ENCODE measurements around the gene ZC2HC1B. TPM values are rescaled to one million over a fixed set of nuclear protein-coding genes. Genes with fewer than 3 reads are reported as not detected.
"Not testable (repeated sequence)": the region's sequence is repeated elsewhere in the genome, so short reads cannot be mapped to it uniquely, and the experiment has no call there.

ZC2HC1B gene
- total RNA-seq, 8 experiments from 2014 or later: 0.36 to 0.71 (median 0.40) TPM; not detected in 3

DNA sequence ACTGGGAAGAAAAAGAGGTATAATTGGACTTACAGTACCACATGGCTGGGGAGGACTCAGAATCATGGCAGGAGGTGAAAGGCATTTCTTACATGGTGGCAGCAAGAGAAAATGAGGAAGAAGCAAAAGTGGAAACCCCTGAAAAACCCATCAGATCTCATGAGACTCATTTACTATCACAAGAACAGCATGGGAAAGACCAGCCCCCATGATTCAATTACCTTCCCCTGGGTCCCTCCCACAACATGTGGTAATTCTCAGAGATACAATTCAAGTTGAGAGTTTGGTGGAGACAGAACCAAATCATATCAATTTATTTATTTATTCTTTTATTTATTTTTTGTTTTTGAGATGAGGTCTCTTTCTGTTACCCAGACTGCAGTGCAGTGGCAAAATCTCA lies 10.2 kb downstream of the ZC2HC1B start:
- ATAC-seq (replicated peaks in 6 of 8); in situ Hi-C loops (cut with MboI; ENCODE audit: low pct_unique_long_range_greater_than_20kb in 2 of 9, low sequenced_read_pairs in 9 of 9, unreplicated experiment in 9 of 9); H3K4me3 ChIP-seq; H3K4me1 ChIP-seq (replicated peaks in 1 of 2); H3K27ac ChIP-seq: not testable (repeated sequence)

DNA sequence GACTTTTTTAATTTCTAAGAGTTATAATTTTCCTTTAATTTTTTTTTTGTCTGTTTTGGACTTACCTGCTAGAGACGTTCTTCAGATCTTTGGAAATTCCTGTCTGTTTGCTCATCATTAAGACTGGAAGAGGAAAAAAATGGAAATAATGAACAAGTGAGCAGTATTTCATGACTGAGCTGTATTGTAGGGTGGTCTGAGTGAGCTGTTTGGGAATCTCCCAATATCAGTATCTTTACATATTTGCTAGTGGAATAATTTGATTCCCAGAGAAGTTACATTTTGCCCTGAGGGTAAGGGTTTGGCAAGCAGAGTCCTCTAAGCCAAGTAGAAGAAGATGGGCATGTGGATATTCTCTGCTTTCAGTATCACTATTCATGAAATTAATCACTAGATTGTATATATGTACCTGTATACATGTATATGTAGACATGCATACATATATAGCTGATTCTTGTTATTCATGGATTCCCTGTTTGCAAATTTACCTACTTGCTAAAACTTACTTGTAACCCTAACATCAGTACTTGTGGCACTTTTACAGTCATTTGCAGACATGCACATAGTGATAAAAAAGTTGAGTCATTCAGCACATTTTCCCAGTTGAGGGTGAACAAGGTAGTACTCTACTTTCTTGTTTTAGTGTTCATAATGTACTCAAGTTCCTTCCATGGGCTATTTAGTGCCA lies 13.5 kb downstream of the ZC2HC1B start:
- peak in 2 of 8 experiments; percentile 62 to 72 for ATAC-seq (replicated peaks in 6 of 8)
- no peaks in the 10 kb centered on the region for H3K4me1 ChIP-seq (replicated peaks in 1 of 2)
- no peak overlapping the region for H3K4me3 ChIP-seq
- in situ Hi-C loops (cut with MboI; ENCODE audit: low pct_unique_long_range_greater_than_20kb in 2 of 9, low sequenced_read_pairs in 9 of 9, unreplicated experiment in 9 of 9): no loop called here
- 29 to 100% (median 78%) methylated on average over 1 of the region's 1 CpG; no CpG with 5 or more reads in 5 of the 10 experiments for WGBS, 10 experiments
- no peak overlapping the region for H3K27ac ChIP-seq

DNA sequence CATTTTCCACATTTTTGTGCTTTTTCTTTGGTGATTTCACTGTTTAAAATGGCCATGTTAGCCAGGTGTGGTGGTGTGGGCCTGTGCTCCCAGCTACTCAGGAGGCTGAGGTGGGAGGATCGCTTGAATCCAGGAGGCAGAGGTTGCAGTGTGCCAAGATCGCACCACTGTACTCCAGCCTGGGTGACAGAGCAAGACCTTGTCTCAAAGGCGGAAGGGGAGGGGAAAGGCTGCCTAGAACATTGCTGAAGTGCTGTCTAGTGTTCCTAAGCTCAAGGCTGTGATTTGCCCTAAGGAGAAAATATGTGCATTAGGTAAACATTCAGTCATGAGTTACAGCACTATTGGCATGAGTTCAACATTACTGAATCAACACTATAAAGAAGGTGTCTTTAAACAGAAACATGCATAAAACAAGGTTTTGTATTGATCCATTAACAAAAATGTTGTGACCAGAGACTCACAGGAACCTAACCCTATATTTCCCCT lies 14.0 kb downstream of the ZC2HC1B start:
- Histone ChIP-seq H3K4me1 (replicated peaks in 1 of 2) (no peaks in the 10 kb centered on the region), H3K27ac (no peak overlapping the region), H3K4me3 (no peak overlapping the region)
- peak in 2 of 8 experiments; percentile 89 to 90 for ATAC-seq (replicated peaks in 6 of 8)
- in situ Hi-C loops (cut with MboI; ENCODE audit: low pct_unique_long_range_greater_than_20kb in 2 of 9, low sequenced_read_pairs in 9 of 9, unreplicated experiment in 9 of 9): no loop called here
- 56 to 100% (median 83%) methylated on average over 1 to 3 of the region's 3 CpGs; no CpG with 5 or more reads in 1 of the 10 experiments for WGBS, 10 experiments

DNA sequence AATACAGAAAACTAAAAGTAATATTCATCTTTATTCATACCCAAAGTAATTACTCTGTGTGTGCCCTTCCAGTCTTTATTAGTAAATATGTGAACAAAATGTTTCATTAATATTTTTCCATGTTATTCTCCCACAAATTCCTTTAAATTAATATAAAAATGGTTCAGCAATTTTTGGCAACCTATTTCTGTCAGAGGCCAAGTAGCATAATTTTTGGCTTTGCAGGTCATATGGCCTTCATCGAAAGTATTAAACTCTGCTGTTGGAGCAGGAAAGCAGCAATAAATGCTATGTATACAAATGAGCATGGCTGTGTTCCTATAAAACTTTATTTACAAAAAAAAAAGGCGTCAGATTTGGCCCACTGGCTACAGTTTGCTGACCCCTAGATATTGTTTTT lies 16.1 kb downstream of the ZC2HC1B start:
- in situ Hi-C loops (cut with MboI; ENCODE audit: low pct_unique_long_range_greater_than_20kb in 2 of 9, low sequenced_read_pairs in 9 of 9, unreplicated experiment in 9 of 9): no loop called here
- no peak overlapping the region for H3K4me3 ChIP-seq
- ATAC-seq (replicated peaks in 6 of 8): no peak
- WGBS, 10 experiments: 11 to 100% (median 93%) methylated on average over 1 to 2 of the region's 2 CpGs; no CpG with 5 or more reads in 1 of the 10 experiments
- no peak overlapping the region for H3K27ac ChIP-seq
- H3K4me1 ChIP-seq (replicated peaks in 1 of 2): no peaks in the 10 kb centered on the region

DNA sequence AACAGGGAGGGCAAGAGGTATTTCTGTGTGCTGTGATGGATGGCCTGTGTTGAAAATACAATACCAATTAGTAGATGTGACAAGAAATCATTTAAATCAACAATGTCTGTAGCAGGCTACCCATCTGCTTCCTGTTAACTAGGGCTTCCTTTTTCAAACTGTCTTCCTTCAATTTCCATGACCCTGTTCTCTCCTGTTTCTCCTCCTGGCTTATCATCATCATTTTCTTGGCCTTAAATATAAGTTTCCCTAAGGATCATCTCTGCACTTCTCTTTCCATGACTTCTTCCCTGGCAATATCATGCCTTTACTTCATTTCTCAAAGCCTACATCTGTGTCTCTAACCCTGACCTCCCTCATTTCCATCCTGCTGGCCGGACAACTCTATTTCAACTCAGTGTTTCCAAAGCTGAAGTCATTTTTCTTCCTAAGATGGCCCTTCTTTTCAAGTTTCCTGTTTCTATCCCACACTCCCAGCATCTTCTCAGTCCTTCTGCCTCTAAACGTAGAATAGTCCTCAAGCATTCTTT lies 18.2 kb downstream of the ZC2HC1B start:
- Histone ChIP-seq H3K4me3 (no peak overlapping the region), H3K4me1 (replicated peaks in 1 of 2) (no peaks in the 10 kb centered on the region), H3K27ac (no peak overlapping the region)
- 0 to 94% (median 60%) methylated on average over 1 to 2 of the region's 2 CpGs; no CpG with 5 or more reads in 2 of the 10 experiments for WGBS, 10 experiments
- no peak for ATAC-seq (replicated peaks in 6 of 8)
- in situ Hi-C loops (cut with MboI; ENCODE audit: low pct_unique_long_range_greater_than_20kb in 2 of 9, low sequenced_read_pairs in 9 of 9, unreplicated experiment in 9 of 9): no loop called here

DNA sequence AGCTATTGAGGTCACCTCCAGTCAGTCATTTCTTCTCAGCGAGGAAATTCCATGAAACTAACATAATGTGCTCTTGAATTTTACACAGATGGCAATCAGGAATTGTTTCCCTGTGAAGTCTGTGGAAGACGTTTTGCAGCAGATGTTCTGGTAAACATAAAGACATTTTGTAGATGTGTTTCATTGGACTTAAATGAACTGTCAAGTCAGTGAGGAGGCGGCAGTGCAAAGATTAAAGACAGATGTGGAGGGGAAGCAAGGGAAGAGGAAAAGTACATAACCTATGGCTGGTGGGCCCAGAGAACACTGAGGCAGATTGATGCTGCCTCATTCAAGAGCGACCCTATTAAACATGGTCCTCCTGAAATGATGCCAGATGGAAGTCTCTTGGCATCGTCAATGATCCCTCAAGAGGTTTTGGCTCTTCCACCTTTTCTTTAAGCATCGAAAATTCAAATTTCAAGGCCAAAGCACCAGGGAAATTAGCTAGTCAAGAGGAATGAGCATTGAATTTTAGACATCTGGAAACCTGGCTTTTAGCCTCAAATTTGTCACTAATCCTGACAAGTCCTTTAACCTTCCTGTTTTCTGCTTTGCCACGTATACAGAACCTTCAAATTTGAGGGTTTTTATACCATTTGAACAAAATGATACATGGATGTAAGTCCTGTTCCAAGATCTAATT lies 20.1 kb downstream of the ZC2HC1B start:
- no peaks in the 10 kb centered on the region for H3K4me1 ChIP-seq (replicated peaks in 1 of 2)
- no peak overlapping the region for H3K27ac ChIP-seq
- 0 to 100% (median 72%) methylated on average over 1 to 6 of the region's 7 CpGs for WGBS, 10 experiments
- ATAC-seq (replicated peaks in 6 of 8): no peak
- in situ Hi-C loops (cut with MboI; ENCODE audit: low pct_unique_long_range_greater_than_20kb in 2 of 9, low sequenced_read_pairs in 9 of 9, unreplicated experiment in 9 of 9): no loop called here
- no peak overlapping the region for H3K4me3 ChIP-seq

DNA sequence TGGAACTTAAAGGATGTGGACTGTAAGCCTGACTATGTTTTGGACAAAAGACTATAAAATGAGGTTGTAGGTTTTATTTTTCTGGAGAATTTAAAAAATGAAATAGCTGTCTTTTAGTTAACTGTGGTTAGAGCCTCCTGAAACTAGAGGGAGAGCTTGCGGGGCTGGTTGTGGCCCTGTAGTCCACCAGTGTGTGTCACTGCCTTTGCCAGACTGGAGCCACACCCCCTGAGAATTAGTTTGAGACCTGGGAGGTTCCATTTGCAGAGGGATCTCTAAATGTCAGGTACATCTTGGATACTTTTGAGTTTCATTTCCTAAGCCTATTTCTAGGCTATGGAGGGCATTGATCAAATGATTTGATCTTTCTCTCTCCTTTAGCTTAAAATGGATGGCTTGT lies 20.8 kb downstream of the ZC2HC1B start:
- Histone ChIP-seq H3K4me1 (replicated peaks in 1 of 2) (no peaks in the 10 kb centered on the region), H3K4me3 (no peak overlapping the region), H3K27ac (no peak overlapping the region)
- ATAC-seq (replicated peaks in 6 of 8): no peak
- in situ Hi-C loops (cut with MboI; ENCODE audit: low pct_unique_long_range_greater_than_20kb in 2 of 9, low sequenced_read_pairs in 9 of 9, unreplicated experiment in 9 of 9): no loop called here
- 60 to 100% (median 92%) methylated on average over 1 of the region's 1 CpG; no CpG with 5 or more reads in 2 of the 10 experiments for WGBS, 10 experiments

DNA sequence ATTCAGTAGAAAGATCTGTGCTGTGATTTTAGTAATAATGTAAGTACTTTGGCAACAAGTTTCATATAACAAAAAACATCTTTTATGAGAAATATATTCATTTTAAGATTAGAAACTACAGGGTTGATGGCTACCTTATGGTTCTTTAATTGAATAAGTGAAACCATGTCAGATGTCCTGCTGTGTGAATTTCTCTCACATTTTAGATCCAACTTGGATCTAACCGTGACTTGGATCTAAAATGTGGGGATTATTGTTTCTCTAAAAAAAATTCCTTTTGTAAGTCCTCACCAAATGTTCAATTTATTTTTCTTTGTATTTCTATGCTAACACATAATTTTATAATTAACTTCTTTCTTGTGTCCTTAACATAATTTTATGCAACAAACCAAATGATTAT lies 30.4 kb downstream of the ZC2HC1B start:
- ATAC-seq (replicated peaks in 6 of 8): no peak
- no peak overlapping the region for H3K4me3 ChIP-seq
- H3K27ac ChIP-seq: no peak overlapping the region
- in situ Hi-C loops (cut with MboI; ENCODE audit: low pct_unique_long_range_greater_than_20kb in 2 of 9, low sequenced_read_pairs in 9 of 9, unreplicated experiment in 9 of 9): no loop called here
- no peaks in the 10 kb centered on the region for H3K4me1 ChIP-seq (replicated peaks in 1 of 2)
- WGBS, 10 experiments: 14 to 100% (median 90%) methylated on average over 1 of the region's 1 CpG; no CpG with 5 or more reads in 2 of the 10 experiments

DNA sequence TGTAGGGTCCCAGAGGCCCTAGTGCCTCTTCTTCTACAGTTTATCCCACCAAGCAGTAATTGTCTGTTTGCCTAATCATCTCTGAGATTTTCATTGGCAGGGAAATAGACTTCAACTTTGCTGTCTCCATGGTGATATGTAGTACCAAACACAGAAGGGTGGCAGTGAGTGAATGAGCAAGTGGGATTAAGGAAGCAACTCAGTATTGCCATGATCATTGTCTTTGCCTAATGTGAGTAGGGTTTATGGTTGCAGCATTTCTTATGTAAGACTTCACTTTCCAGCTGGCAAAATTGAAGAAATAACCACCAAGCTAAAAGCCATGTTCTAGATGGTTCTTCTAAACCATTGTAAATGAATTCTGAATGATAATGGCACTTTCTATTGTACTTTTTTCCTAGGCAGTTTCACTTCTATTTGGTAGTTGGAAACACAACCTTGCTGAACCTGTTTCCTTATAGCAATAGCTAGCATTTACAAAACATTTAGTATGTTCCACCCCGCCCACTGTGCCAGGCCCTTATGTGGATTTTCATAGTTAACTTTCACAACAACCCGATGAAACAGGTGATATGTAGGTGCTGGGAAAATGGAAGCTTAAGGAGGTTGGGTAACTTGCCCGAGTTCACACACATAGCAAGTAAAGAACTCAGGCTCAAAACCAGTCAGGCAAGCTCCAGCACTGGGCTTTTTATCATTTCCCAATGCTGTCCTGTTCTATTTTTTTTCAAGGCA lies 32.0 kb downstream of the ZC2HC1B start:
- H3K27ac ChIP-seq: no peak overlapping the region
- no peaks in the 10 kb centered on the region for H3K4me1 ChIP-seq (replicated peaks in 1 of 2)
- ATAC-seq (replicated peaks in 6 of 8): peak in 3 of 8 experiments; percentile 20 to 45 (median 36)
- 20 to 100% (median 92%) methylated on average over 1 to 3 of the region's 3 CpGs; no CpG with 5 or more reads in 2 of the 10 experiments for WGBS, 10 experiments
- no peak overlapping the region for H3K4me3 ChIP-seq
- in situ Hi-C loops (cut with MboI; ENCODE audit: low pct_unique_long_range_greater_than_20kb in 2 of 9, low sequenced_read_pairs in 9 of 9, unreplicated experiment in 9 of 9): no loop called here

DNA sequence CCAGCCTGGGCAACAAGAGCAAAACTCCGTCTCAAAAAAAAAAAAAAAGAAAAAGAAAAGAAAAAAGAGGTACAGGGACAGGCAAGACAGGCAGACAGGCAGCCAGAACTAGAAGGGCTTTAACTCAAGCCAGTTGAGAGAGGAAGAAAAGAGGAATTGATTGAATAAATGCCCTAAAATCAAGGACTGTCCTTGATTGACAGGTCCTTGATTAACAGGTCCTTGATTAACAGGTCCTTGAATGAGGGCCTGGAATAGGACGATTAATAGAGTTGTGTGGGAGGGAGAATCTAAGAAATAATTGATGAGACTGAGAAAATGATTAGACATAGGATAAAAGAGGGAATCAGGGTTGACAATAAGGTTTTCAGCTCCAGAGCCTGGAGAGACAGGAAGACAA lies 36.1 kb downstream of the ZC2HC1B start:
- H3K27ac ChIP-seq: no peak overlapping the region
- ATAC-seq (replicated peaks in 6 of 8): no peak
- H3K4me3 ChIP-seq: no peak overlapping the region
- 40 to 88% (median 58%) methylated on average over 1 to 2 of the region's 2 CpGs; no CpG with 5 or more reads in 1 of the 10 experiments for WGBS, 10 experiments
- in situ Hi-C loops (cut with MboI; ENCODE audit: low pct_unique_long_range_greater_than_20kb in 2 of 9, low sequenced_read_pairs in 9 of 9, unreplicated experiment in 9 of 9): no loop called here
- H3K4me1 ChIP-seq (replicated peaks in 1 of 2): peaks cover 0 to 8% of the 10 kb centered on the region in 2 donors

DNA sequence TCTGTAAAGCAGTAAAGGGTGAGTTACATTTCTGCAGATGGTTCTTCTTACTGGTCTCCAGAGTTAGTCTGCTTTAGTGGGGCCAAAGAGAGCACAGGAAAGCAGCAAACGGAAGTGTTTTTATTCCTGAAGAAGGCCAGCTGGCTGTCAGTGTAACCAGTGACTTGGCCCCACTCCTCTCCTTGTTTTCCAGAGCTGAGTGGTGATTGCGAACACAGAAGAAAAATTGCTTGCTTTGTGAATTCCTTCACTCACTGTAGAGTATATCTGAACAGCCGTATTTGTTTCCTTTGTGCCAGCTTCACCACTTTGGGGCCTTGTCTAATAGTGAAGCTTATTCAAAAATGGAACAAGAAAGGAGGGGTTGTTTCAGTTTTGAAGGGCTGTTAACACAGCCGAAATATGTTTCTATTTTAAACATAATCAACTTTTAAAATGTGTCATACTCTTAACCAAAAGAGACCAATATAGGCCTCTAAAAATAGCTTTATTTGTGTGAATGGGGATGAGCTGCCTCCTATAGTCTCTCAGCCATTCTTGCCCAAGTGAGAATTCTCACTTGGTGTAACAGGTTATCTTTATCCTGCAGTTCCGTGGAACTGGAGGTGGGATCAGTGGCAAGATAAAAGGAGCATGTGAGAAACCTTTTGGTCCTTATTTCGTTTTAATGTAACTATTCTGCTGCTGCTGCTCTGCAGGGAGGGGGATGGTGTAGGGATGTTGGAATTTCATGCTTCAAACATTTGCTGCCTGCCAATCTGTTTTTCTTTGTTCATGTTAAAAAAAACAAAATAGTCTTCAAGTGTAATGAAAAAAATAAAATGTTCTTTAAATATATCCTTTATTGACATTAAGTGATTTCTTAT lies 37.8 kb downstream of the ZC2HC1B start:
- H3K27ac ChIP-seq: no peak overlapping the region
- ATAC-seq (replicated peaks in 6 of 8): peak in 3 of 8 experiments; percentile 48 to 83 (median 55)
- H3K4me3 ChIP-seq: no peak overlapping the region
- in situ Hi-C loops (cut with MboI; ENCODE audit: low pct_unique_long_range_greater_than_20kb in 2 of 9, low sequenced_read_pairs in 9 of 9, unreplicated experiment in 9 of 9): no loop called here
- WGBS, 10 experiments: 16 to 89% (median 65%) methylated on average over 1 to 6 of the region's 6 CpGs
- H3K4me1 ChIP-seq (replicated peaks in 1 of 2): peaks cover 0 to 8% of the 10 kb centered on the region in 2 donors

DNA sequence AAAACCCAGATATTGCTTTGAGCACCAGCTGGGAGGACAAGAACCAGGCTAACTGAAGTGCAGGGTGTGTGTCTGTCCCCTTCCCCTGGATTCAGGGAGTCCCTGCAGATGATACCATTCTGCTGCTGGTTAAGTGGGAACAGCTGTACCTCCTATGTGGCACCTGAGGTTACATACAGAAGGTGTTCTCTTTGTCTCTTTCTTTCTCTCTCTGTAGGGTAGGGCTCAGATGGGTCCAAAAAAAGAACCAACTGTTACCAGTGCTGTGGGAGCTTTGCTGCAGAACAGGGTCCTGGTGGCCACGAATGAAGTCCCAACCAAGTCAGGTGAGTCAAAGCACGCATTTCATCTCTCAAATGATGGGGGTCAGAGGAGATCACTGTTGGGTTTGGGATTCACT lies 38.6 kb downstream of the ZC2HC1B start:
- no peak overlapping the region for H3K4me3 ChIP-seq
- no peak overlapping the region for H3K27ac ChIP-seq
- in situ Hi-C loops (cut with MboI; ENCODE audit: low pct_unique_long_range_greater_than_20kb in 2 of 9, low sequenced_read_pairs in 9 of 9, unreplicated experiment in 9 of 9): no loop called here
- no peak for ATAC-seq (replicated peaks in 6 of 8)
- peaks cover 0 to 8% of the 10 kb centered on the region in 2 donors for H3K4me1 ChIP-seq (replicated peaks in 1 of 2)
- WGBS, 10 experiments: 46 to 100% (median 86%) methylated on average over 1 to 2 of the region's 2 CpGs; no CpG with 5 or more reads in 4 of the 10 experiments

All from motor neuron (in vitro differentiated cells).